Medulla oblongata (tissue), 1 donor: ENCODE measurements around the gene PADI3.
"Not testable (repeated sequence)": the region's sequence is repeated elsewhere in the genome, so short reads cannot be mapped to it uniquely, and the experiment has no call there.

ENCODE experiments used
- DNase-seq: peaks from one replicate; pipeline ENCODE4 v3.0.0-alpha.2; 2015; ENCODE audit errors: extremely low spot score

PADI3 gene

DNA sequence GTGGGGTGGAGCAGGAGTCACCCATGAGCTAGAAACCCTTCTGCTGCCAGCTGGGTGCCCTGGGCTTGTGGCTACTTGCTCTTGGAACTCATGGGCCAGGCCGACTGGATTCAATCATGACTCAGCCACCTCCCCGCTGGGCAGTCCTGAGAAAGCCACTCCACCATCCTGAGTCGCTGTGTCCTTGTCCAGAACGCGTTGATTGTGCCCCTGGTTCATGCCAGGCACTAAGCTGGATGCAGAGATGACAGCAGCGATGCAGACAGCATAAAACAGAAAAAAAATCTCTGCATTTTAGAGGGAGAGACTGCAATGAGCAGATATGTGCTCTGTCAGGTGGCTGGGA, 33.4 kb upstream of the PADI3 start:
- no peak for DNase-seq

DNA sequence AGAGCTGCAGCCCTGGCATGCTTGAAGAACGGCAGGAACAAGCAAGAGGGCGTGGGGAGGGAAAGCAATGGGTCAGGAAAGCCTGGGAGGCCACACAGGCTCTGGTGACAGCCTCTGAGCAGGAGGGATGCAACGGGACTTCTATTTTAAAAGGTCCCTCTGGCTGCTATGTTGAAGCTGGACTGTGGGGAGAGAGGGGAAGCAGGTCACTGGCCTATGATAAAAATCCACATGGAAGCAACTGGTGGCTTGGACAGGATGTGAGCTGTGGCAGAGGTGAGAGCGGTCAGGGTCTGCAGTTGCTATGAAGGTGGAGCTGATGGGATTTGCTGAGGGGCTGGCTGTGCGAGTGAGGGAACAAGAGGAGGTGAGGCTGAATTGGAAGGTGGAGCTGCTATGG, 32.8 kb upstream of the PADI3 start:
- DNase-seq: no peak

DNA sequence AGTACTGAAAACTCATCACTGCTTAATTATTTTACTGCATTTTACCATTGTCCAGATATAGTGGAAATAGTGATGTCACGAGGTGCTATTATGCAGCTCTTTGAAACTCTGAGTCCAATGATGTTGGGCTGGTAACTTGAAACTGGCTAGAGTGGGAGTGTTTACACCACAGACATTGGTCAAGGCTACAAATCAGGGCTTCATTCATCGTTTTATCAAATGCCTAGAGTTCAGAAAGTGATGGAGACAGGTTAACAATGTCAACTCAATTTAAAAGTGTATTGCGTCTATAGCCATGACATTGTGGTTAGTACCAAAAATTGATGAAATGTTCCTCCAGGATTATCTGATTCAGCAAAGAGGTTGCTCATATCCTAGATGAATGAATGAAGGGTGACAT, 31.3 kb upstream of the PADI3 start:
- DNase-seq: no peak

DNA sequence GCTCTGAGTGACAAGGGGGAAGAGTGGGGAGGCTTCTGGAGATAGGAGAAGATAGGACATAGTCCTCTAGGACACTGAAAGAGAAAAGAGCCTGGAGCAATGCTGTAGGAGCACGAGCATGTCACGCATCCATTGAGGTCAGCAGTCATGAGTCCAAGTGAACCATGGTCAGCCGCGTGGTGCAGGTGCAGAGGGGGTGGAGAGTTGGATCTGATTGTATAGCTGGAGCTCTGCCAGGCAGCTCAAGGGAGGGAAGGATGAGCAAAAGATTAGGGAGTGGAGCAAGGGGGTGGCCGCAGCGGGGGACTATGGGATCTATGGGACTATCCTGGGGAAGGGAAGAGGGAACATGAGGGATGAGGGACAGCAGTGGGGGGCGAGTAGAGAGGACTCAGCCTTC, 30.0 kb upstream of the PADI3 start:
- no peak for DNase-seq

DNA sequence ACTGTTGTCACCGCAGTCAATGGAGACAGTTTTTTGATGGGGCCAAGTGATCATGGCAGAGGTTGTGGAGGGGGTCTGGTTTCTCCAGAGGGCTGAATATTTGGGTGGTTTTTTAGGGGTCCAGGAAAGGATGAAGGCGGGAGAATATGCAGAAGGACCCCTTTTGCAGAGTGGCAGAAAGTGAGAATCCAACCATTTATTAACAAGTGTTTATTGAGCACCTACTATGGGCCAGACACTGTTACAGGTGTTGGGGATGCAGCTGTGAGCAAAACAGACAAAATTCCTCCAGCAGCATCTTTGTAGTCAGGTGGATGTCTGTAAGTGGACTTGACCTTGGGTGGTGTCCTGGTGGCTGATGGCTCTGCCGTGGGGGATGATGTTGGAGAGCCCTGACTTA, 28.6 kb upstream of the PADI3 start:
- no peak for DNase-seq

DNA sequence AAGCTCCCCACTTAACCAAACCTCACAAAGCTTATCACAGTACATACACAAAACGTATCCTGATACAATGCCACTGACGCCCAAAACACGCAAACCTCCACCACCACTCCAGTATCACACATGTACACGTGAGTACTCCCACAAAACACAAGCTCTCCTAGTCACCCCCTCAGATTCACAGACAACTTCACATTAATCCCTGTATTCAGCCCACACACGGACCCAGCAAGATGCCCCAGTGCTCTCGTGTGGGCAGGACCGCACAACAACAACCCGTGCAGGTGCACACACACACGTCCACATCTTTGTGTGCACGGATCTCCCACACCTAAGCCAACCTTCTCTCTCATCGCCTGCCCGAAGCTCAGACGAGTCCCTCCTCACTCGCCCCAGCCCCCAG, 26.3 kb upstream of the PADI3 start:
- no peak for DNase-seq

DNA sequence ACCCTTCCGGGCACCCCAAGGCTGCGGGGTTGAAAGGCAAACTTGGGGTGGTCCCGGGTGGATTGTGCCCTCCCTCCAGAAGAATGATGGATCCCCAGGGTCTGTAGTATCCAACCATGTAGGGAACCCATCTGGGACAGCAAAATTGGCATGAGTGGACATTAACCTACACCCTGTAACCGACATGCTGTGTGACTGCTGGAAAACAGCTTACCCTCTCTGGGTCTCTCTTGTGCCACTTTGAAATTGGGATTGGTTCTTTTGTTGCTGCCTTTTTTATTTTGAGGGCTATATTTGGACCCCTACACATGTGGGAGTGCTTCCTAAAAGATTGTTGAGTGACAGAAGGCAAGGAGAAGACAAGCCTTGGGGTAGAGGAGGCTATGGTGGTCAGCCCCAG, 24.5 kb upstream of the PADI3 start:
- DNase-seq: no peak

DNA sequence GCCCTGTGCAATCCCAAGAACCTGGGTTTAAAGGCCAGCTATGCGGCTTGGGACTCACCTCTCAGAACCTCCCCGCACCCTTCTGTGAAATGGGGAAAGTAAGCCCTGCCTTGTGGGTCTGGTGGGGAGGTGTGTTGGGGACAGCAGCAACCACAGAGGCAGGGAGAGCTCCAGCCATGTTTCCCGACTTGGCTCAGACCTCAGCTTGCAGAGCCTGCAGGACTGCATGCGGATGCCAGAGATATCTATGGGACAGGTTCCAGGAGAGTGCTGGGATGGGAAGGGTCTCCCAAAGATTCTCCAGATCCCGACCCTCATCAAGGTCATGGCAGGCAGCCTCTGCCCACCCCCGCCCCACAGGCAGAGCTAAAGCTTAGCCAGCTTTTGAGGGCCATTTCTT, 23.8 kb upstream of the PADI3 start:
- no peak for DNase-seq

DNA sequence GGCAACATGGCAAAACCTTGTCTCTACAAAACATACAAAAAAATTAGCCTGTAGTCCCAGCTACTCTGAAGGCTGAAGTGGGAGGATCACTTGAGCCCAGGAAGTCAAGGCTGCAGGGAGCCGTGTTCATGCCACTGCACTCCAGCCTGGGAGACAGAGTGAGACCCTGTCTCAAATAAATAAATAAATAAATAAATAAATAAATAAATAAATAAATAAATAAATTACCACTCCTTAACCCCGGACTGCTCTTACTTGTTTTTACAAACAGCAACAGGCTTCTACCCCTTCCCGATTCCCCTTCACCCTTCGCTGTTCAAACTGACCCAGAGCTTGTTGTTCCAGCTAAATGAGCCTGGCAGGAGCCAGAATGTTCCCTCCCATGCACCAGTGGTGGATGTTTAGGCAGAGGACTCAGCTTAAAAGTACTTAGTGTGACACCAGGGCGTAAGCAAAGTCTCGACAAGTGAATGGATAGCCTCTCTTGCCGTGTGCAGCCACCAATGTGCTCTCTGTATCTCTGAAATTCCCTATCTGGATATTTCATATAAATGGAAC, 21.5 kb upstream of the PADI3 start:
- no peak for DNase-seq

DNA sequence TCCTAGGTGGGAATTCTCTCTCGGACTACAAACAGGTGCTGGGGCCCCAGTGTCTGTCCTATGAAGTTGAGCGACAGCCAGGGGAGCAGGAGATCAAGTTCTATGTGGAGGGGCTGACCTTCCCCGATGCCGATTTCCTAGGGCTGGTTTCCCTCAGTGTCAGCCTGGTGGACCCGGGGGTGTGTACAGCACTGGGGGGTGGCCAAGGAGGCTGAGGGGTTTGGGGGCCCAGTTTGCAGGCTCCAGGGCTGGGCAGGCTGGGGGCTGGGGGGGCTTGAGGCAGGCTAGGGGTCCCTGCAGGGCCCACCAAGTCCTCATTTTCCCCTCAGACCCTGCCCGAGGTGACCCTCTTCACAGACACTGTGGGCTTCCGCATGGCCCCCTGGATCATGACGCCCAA, 20.3 kb upstream of the PADI3 start:
- no peak for DNase-seq

DNA sequence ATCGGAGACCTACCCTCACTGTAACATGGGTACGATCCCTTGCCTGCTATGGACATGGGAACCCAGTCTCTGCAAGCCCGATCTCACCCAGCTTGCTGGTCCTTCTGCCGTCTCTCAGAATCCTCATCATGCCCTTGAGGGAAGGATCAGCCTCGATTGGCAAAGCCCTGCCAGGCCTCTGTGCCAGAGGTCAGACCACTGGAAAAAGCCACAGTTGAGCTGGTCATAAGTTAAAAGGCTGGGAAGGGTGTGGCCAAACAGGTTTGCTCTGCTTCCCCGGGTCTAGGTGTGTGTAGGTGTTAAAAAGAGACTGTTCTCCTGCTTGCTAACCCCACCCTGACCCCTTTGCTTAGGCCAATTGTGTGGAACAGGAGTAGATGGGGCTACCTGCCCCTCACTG, 19.5 kb upstream of the PADI3 start:
- no peak for DNase-seq

DNA sequence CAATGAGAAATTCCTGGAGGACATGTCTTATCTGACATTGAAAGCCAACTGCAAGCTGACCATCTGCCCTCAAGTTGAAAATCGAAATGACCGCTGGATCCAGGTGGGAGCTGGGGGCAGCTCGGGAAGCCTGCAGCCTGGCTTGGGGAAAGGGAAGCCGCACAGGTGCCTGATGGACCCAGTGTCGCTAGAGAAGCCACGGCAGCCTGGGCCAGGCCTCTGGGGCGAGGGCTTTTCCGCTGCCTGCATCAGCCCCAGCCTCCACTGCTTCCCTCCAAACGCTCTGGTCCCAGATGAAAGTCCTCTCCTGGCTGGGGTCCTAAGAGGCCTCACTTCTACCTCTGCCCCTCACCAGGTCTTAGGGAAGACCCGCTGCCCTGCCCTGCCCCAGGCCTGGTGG, 18.8 kb upstream of the PADI3 start:
- DNase-seq: no peak

DNA sequence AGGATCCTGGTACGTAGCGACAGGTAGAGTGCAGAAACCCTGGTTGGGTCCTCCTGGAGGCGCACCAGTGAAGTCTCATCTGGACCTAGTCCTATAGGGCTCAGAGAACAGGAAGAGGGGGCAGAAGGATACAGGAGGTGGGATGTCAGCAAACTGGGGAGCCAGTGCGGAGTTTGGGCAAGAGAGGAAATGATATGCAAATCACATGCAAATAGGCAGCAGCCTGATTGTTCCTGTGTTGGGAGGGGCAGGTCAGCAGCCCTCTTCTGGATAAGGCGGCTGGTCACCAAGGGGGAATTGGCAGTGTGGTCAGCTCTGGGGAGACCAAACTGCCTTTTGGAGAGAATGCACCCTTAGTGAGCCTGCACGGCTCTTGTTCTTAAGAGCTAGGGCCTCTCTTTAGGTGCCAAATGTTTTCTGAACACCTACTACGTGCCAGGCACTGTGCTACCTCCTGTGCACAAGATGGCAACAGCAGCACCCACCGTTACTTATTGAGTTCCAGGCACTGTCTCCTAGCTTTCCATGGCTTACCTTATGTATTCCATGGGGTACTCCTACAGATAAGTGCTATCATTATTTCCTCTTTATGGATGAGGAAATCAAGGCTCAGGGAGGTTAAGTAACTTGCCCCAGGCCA, 18.1 kb upstream of the PADI3 start:
- DNase-seq: no peak

DNA sequence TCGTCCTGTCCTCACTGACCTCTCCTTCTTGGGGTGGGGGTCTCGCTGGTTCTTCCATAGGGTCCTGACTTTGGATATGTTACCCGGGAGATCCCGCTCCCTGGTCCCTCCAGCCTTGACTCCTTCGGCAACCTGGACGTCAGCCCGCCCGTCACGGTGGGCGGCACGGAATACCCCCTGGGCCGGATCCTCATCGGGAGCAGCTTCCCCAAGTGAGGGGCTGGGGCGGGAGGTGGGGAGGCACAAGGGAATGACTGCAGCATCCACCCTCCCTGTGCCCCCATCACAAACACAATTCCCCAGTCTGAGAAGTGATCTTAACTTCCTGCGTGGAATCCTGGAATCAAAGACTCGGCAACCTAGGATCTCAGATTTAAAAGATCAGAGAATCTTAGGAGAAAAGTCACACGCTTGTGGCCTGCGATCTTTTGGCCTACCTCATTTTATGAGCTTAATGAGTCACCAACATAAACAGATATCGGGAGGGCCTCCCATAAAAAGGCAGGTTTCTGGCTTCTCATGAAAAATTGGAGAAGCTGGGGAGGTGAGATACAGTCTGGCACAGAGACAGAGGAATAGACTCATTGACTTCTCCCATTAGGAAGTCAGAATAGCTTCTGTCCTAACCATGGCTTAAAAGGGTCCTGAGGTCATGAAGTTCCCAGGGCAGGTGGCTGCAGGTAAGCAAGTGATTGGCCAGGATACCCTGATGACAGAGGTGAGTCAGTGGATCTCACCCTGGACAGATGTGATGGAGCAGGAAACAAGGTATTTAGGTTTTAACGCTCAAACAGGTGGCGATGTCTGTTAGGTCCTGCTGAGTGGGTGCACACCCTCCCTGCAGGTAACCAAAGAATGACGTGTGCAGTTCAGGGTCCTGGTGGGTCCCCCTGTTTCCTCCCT, 15.9 kb upstream of the PADI3 start:
- DNase-seq: no peak

DNA sequence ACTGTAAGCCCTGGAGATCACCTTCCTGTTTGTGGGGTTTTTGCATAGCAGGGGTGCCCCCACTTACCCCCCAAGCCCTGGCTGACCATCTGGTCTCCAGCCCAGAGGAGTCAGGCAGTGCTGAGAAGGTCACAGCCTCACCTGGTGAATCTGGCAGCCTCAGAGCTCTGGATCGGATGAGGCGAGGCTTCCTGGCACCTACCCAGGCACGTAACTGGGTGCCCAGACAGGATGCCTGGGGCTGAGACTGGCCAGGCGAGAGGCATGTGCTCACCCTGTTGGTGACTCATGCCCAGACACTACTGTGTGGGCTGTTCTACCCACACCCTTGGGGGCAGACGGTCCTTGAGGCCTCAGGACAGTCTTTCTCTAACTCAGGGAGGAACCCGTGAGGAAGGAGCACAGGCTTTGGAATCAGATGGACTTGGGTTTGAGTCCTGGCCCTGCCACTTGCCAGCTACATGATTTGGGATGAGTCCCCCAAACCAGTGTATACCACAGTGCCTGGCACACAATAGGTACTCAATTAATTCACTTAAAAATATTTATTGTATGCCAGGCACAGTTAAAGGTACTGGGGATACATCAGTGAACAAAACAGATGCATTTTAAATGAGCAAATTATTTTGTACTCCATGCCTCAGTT, 15.1 kb upstream of the PADI3 start:
- DNase-seq: peak; percentile 86

DNA sequence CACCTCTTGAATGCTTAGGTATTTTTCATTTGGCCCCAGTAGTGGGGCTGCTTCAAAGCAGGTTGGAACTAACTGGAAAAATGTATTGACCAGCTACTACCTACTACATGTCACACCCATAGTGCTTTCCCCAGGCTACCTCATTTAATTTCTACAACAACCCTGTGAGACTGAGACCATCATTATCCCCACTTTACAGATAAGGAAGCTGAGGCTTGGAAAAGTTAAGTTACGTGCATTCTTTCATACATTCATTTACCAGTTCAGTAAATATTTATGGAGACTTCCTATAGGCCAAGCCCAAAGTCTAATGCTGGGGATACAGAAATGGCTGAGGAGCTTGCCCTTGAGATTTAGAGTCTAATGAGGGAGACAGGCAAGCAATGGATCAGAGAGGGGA, 14.5 kb upstream of the PADI3 start:
- DNase-seq: no peak

DNA sequence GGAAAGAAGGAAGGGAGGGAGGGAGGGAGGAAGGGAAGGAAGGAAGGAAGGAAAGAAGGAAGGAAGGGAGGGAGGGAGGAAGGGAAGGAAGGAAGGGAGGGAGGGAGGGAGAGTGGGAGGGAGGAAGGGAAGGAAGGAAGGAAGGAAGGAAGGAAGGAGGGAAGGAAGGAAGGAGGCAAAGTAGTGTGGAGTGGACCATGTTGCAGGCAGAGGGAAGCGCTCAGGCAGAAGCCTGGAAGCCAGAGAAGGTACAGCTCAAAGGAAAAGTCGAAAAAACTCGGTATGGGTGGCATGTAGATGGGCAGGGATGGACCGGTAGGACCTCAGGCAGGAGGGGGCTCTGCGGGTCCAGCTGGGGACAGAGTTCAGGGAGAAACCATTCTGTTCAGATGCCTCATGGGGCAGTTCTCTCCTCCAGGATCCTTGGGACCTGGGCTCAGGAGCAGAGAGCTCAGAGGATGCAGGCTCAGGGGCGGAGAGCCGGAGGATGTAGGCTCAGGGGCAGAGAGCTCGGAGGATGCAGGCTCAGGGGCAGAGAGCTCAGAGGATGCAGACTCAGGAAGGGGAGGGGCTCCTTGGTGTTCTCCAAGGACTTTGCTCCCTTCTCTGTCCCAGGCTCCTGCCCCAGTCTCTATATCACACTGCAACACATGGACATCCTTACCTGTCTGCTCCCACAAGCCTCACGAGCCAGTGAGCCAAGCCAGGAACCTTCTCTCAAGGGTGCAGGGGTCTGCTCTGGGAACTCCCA, 13.6 kb upstream of the PADI3 start:
- DNase-seq: no peak

DNA sequence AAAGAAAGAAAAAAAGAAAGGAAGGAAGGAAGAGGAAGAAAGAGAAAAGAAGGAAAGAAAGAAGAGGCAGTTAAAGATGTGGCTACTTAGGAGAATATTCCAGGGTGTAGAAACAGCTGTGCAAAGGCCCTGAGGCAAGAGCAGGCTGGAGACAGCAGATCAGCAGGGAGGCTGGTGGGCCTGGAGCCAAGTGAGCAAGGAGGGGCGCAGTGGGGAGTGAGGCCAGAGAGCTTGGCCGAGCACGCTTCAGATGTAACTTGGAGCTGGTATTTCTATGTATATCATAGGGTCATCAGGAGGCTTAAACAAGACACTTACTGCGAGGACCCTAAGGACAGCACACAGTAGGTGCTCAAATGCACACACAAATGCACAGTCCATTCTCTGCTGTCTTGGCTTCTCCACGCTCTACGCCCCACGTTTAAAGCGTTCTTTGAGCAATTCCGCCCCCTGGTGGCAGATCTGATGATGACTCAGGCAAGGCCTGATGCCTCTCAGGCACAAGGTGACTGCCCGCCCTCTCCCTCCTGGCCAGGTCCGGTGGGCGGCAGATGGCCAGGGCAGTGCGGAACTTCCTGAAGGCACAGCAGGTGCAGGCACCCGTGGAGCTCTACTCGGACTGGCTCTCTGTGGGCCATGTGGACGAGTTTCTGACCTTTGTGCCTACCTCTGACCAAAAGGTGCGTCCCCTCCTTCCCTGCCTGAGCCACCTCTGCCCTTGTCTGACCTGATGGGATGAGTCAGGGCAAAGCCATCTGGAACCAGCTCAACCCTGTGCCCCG, 11.9 kb upstream of the PADI3 start:
- DNase-seq: peak; percentile 93

DNA sequence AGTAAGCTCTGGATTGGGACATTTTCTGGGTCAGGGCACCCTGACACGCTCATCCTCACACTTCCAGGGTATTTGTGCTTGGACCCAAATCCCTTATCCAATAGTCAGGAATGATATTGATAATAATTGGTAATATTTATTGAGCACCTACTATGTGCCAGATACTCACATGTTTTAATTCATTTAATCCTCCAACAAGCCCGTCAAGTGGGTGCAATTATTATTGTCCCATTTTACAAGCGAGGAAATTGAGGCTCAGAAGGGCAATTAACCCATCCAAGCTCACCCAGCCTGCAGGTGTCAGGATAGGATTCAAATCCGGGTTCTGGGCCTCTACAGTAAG, 11.4 kb upstream of the PADI3 start:
- DNase-seq: no peak

DNA sequence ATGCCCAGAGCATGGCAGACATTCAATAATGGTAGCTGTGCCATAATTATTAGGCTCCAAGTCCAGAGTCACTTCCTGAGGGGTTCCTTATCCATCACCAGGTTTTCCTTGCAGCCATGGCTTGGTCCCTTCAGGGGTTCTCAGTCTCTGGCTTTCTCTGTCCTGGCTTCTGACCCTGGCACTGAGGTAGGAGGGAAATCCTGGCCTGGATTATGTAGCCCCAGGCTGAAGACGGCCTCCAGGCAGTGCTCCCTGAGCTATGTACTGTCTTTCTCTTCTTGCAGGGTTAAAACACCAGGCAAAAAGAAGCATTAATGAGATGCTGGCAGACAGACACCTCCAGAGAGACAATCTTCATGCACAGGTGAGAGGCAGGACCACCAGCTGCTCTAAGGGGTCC, 9.5 kb upstream of the PADI3 start:
- peak; percentile 67 for DNase-seq

DNA sequence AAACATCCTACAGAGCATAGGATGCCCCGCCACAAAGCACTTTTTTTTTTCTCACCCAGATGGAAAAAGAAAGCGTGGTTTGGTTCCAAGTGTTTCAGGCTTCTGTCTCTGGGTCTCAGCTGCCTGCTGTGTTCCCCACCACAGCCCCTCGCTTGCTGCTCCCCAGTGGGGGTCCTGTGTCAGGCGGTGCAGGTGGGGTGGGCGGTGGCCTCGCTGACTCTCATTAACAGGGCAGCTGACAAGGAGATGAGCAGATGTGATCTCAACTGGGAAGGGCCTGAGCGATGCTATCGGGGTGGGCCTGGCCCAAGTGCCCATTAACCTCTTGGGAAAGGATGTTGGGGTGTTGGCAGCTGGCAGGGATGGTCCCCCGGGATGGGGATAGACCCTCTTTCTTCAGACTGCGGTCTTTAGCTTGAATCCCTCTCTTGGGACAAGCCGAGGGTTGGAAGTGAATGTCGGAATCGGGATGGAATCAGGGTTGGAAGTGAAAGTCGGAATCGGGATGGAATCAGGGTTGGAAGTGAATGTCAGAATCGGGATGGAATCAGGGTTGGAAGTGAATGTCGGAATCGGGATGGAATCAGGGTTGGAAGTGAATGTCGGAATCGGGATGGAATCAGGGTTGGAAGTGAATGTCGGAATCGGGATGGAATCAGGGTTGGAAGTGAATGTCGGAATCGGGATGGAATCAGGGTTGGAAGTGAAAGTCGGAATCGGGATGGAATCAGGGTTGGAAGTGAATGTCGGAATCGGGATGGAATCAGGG, 7.7 kb upstream of the PADI3 start:
- DNase-seq: not testable (repeated sequence)
